ENCODE measurements around the gene HYDIN.
"Not testable (repeated sequence)": the region's sequence is repeated elsewhere in the genome, so short reads cannot be mapped to it uniquely, and the experiment has no call there.

HYDIN gene

DNA sequence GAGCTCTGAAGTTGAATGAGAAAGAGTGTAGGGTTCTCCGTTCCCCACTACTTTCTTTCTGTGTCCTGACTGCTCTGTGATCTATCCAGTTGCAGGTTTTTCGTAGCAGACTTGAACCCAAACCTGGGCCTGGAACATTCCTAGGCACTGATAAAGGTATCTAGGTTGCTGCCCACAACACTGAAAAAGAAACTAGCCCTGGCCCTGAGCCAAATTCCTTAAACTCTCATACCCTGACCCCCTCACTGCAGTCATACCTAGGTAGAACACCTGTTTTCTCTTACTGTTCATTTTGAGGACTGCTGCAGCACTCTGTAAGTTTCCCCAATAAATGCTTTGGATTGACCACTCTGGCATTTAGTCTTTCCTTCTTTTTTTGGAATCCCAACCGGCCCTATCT, 5.4 kb downstream of the HYDIN start:
- no peak for DNase-seq (ENCODE audit: low read depth in 2 of 2)

DNA sequence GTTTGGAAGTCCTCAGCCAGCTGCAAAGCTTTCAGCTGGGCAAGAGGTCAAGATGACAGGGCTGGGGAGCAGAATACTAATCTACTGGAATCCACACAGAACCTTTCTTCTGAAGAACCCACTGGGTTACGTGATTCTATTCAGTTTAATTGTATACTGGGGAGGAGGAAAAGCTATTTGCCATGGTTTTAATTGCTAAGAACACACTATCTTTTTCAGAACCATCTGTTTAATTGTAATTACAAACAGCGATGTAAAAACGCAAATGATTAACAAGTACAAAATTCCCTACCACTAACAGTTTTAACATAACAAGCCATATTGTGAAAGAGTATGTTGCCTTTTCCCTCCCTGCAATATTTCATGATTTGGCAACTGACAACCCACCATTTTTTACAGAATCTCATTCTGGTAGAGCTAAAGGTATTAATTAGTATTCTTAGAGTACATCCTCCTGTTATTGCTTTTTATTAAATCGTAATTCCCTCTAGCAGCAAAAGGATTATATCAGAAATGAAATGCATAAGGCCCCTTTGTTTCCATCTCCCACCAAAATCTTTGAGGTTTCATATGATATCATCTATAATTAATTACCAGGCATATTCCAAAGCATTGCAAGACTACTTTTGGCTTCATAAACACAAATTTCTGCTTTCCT, 12.1 kb downstream of the HYDIN start:
- no peak for DNase-seq (ENCODE audit: low read depth in 2 of 2)

DNA sequence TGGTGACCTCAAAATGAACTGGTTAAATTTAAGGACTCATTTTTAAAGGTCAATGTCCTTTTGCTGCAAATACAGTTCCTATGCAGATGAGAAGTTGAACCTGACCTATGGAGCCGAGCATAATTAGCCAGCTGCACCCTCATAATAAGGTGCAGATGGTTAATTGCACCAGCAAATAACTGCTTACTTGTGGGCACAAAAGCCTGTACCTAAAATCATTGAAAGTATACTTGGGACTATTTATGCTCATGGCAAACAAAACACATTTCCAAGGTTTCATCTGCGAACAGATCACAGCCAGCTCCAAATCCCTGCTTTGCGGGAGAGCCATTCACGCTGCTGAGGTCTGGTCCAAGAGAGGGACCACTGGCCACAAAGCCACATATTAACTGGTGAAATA, 13.0 kb downstream of the HYDIN start:
- DNase-seq (ENCODE audit: low read depth in 2 of 2) = no peak

DNA sequence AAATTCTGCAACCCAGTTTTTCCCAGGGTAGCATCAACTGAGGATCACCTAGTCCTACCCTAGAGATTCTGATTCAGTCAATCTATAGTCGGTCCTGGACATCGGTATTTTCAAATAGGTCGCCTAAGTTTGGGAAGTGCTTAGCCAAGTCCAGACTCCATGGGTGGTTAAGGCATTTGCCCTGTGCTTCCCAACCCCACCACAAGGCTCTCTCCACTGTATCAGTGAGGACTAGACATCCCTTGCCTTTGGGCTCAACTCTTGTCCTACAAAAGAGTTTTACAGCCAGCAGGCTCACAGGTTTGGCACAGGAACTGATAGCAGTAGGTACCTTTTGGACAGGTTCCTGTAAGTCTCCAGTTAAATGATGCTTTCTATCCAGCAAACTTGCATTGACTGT, 13.8 kb downstream of the HYDIN start:
- DNase-seq (ENCODE audit: low read depth in 2 of 2) = no peak

DNA sequence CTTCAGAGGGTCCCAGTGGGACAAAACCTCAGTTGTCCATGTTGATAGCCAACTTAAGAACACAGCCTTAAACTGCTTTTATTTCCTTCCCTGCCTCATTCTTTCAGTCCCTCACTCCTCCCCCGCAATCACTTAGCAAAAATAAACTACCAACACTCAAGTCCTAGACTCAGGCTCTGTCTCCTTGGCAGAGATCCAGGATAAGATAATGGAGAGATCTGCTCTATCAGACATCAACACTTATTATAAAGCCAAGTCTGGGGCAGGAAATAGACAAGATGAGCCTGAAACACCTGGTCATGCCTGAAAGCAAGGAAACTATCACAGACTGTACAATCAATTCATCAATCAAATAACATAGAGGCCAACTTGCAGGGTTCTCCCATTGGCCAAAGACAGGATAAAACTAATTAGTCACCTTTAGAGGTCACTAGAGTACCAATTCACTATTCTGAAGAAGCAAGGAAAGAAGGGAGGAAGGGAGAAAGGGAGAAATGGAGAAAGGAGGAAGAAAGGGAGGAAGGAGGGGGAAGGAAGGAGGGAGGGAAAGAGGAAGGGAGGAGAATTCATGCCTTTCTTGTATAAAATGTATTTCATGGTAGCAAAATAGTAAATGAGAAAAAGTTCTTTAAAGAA, 15.7 kb downstream of the HYDIN start:
- DNase-seq (ENCODE audit: low read depth in 2 of 2) = no peak

DNA sequence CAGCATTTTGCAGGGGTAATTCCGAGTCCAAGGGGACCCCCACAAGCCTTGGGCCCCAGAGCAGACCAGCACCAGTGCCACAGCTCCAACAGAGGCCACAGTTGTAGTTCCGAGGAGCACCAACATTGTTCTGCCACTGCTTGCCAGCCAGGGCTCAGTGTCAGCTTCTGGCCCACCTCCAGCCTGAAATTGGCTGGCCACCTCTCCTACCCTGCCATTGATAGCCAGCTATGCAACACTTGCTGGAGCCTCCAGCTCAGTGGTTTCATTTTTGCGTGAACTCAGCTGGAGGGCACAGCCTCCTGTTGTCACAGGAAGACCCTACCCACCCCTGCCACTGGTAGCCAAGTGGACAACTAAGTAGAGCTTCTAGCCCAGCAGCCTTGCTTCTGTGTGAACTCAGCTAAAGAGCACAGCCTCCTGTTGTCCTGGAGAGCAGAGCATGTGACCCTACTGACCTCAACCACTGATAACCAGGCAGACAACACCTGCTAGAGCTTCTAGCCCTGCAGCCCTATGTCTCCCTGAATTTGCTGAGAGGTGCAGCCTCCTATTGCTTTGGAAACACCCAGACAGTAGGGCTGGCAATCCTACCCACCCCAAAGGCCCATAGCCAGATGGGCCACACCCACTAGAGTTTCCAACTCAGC, 24.9 kb downstream of the HYDIN start:
- DNase-seq (ENCODE audit: low read depth in 2 of 2) = no peak

DNA sequence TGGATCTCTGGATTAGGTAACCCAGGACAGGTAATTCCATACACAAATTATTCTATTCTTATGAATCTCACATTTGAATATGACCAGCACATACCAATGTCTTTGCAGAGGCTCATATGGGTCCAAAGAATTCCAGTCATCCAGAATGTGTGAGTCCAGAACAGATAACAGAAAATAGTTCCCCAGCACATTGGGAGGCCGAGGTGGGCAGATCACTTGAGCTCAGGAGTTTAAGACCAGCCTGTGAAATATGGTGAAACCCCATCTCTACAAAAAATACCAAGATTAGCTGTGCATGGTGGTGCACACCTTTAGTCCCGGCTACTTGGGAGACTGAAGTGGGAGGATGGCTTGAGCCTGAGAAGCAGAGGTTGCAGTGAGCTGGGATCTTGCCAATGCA, 26.9 kb downstream of the HYDIN start:
- DNase-seq (ENCODE audit: low read depth in 2 of 2) = no peak

DNA sequence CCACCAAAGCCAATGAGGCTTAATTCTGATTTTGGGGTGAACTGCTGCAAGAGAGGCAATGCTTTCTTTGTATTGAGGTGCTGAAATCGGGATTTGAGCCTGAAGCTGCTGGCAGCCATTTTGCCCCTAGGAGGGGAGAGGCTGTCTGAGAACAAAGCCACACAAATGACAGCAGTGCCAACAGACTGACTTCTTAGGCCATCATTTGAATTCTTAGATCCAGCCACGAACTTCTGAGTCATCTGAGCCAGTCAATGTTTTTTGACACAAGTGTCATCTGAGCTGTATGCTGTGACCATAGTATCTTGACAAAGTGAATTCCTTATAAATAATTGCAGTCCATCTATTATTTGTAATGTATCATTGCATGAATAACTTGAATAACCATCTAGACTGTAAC, 29.0 kb downstream of the HYDIN start:
- no peak for DNase-seq (ENCODE audit: low read depth in 2 of 2)

DNA sequence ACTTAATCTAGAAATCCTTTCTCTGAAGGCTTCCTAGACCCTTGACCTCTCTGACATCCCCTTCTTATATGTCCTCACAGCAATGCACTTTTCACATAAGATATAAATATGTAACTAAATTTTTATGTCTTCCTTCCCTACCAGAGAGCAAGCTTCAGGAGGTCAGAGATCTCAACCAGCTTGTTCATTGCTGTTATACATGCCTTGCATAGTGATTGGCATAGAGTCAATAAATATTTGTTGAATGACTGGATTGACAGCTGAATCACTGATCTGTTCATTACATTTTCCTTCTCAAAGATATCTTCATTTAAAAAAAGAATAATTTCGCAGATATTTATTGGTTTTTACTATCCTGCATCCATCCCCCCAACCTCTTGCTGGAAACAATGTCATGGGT, 29.5 kb downstream of the HYDIN start:
- no peak for DNase-seq (ENCODE audit: low read depth in 2 of 2)

DNA sequence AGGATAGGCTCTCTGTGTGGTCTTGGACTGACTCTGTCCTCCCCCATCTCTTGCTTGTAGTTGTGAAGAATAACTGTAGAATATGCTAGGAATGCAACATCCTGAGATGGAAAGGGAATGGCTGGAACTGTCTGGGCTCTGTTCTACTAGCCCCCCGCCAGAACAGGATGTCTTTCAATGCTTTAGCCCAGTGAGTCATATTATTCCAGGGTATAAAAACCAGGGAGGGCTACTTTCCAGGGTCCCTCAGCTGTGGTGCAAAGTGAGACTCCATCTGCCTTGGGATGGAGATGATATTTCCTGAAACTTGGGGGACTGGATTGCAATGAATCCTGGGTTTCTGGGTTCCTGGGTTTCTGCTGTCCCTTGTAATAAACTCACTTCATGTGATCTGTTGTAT, 32.1 kb downstream of the HYDIN start:
- DNase-seq (ENCODE audit: low read depth in 2 of 2) = no peak

DNA sequence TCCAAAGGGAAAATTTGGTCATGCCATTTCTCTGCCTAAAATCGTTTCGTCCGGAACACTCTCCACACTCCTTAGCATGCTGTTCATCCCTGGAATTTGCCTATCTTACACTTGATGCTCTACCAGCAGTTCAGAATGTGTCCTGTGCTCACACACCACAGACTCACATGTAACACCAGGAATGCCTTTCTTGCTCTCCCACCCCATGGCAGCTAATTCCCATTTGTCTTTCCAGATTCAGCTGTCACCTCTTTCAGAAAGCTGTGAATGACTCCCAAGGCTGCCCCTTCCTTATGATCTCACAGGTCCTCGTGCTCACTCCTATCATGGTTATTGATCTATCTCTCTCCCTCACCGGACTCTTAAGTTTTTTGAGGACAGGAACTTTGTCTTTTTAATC, 38.1 kb downstream of the HYDIN start:
- DNase-seq (ENCODE audit: low read depth in 2 of 2) = no peak

DNA sequence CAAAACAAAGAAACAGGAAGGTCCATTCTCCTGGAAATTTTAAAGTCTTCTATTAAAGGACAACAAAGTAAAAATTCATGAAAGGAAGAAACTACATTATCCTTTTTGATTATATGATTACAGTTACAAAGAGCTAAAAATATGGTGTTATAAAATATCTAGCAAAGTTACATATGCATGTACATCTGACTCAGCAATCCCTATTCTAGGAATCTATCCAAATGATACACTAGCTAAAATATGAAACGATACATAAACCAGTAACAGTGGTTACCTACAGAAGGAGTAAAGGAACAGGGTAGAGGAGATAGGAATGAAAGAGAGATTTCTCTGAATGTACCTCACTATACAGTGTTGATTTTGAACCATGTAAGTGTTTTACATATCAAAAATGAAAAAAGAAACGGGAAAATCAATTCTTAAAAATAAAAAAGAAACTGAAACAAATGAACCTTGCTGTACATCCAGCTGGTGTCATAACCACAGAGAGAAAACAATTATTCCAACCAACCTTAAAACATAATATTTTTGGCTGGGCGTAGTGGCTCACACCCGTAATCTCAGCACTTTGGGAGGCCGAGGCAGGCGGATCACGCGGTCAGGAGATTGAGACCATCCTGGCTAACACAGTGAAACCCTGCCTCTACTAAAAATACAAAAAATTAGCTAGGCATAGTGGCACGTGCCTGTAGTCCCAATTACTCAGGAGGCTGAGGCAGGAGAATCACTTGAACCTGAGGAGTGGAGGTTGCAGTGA, 41.4 kb downstream of the HYDIN start:
- DNase-seq (ENCODE audit: low read depth in 2 of 2) = no peak

DNA sequence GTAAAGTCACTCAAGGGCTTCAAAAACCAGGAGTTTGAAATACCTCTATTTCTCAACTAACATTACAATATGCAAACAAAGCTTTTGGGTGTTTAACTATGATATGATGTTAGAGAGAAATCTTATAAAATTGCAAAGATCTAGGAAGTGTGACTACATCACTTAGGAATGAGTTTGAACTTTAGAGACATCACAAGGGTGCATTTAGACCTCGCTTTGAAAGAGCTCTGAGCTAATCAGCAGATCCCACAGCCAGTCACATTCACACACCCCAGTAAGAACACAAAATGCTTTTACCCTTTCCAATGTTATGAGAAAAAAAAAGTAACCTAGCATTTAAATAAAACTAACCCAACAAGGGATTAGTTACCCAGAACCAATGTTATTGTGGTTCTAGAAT, 45.2 kb downstream of the HYDIN start:
- no peak for DNase-seq (ENCODE audit: low read depth in 2 of 2)

DNA sequence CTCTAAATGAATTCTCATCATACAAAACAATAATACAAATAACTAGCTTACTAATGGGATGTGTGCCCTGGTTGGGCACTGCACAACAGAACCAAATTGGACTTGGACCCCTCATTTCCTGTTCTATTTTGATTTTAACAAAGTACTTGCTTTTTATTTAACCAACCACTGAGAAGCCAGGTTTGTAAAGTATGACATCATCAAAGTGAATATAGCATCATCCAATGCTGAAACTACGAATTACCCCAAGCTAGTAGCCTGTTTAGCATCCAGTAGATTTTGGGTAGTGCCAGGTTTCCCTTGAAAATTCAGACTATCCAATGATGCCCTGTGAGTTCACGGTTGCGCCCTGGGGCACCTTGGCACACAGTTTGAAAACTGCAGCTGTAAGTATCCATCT, 51.0 kb downstream of the HYDIN start:
- DNase-seq (ENCODE audit: low read depth in 2 of 2) = no peak

DNA sequence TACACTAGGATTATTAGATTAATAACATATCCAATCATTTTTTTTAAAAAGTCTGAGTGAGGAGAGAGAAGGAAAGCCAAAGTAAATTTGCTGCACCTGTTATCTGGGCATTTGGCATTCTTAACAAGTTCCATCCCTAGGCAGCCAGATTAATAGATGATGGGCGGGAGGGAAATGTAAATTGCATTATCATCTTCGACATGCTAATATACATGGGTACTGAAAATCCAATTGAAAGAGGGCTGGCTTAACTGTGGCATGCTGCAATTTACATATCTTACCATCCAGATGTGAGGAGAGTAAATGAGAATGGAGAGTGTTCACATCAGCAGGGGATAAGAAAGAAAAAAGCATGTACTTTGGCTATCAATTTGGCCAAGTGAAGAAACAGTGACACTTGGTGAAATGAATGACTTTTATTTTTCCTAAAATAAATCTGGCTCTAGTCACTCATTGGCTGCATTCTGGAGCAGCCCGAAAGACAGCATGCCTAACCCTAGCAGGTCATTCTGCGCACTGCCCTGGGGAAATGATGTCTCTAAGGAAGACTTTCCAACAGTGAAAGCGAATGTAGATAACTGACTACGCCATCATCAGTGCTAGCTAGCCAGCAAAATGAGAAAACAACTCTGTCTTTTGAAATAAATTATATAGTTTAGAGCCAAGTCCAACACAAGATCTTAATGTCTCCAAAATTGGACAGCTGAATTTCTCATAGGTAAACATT, 57.9 kb downstream of the HYDIN start:
- no peak for DNase-seq (ENCODE audit: low read depth in 2 of 2)

DNA sequence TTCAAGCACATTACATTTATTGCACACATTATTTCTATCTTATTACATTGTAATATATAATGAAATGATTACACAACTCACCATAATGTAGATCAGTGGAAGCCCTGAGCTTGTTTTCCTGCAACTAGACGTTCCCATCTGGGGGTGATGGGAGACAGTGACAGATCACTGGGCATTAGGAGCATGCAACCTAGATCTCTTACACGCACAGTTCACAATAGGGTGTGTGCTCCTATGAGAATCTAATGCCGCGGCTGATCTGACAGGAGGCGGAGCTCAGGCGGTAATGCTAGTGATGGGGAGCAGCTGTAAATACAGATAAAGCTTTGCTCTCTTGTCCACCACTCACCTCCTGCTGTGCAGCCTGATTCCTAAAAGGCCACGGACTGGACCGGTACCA, 69.5 kb downstream of the HYDIN start:
- DNase-seq (ENCODE audit: low read depth in 2 of 2) = not testable (repeated sequence)

DNA sequence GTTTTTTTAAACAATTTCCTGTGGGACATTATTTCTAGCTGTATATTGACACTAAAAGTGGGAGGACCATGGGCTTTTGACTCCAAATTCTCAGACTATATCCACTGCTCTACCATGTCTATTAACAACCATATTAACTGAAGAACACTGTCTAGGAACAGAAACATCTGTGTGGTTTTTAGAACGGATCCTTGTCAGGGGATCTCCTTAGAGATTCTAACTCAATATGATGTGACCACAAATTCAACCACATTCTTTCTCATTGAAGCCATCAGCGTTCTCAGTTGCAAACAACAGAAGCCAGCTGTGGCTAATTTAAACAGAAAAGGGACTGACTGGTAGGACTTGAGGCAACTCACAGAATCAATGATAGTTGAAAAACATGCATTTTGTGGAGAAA, 73.2 kb downstream of the HYDIN start:
- not testable (repeated sequence) for DNase-seq (ENCODE audit: low read depth in 2 of 2)

DNA sequence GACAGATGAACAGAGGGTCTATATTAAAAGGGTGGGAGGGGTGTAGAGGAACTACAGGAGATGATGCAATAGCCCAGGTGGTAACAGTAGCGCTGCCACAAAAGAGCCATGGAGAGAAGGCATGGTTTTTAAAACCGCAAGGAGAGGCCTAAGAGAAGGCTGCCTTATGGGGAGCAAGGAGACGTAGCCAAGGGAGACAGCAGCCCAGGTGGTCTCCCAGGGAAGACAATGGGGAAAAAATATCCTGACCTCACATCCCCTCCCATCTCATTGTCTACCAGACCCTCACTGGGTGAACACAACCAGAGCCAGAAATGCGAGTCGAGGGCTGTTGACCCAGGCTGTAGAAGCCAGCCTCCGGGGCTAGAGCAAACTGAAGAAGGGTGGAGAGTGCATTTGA, 77.2 kb downstream of the HYDIN start:
- DNase-seq (ENCODE audit: low read depth in 2 of 2) = not testable (repeated sequence)

DNA sequence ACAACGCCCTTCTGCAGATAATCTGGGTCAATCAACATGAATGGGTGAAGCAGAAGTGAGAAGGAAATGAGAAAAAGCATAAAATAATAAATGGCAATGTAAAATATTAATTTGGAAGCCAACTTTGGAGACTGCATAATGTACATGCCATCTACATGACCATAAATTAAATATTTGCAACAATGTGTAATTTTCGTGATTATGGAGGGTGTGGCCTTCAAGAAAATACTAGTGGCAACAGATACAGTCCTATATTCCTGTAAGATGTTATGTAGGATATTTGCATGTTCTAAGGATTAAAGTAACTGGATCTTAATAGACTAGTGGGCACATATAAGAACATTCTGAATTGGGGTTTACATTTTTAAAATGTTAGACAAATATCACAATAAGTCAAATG, 78.9 kb downstream of the HYDIN start:
- DNase-seq (ENCODE audit: low read depth in 2 of 2) = not testable (repeated sequence)

DNA sequence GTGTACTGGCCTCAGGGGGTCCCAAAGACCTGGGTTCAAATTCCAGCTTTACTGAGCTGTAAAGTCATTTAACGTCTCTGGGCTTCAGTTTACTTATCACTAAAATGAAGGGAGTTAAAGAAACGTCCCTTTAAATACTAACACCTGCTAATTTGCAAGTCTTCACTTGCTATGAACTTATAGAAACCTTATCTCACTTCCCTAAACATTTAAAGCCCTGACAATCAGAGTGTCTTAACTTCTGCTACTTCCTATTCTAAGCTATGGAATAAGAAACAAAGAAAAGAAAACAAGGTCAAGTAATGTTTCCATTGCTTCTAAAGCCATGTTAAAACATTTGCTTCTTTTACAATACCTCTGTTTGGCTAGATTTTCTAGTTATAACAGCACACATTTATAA, 87.3 kb downstream of the HYDIN start:
- not testable (repeated sequence) for DNase-seq (ENCODE audit: low read depth in 2 of 2)

DNA sequence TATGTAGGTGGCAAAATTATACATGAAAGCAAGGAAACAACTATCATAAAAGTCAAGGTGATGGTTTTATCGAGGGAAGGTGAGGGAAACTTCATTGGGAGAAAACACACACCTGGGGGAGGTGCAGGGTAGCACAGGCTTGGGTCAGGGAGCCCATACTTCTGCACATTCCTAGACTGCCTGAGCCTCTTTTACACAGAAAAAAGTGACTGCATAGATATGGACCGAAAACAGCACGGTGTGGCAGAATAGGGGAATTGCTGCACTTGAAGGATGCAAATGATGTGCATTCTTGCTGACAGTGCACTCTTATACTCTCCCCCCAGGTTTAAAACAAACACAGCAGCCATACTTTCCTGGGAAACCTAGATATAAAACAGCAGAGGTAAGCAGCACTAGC, 120.0 kb downstream of the HYDIN start:
- DNase-seq (ENCODE audit: low read depth in 2 of 2) = not testable (repeated sequence)

DNA sequence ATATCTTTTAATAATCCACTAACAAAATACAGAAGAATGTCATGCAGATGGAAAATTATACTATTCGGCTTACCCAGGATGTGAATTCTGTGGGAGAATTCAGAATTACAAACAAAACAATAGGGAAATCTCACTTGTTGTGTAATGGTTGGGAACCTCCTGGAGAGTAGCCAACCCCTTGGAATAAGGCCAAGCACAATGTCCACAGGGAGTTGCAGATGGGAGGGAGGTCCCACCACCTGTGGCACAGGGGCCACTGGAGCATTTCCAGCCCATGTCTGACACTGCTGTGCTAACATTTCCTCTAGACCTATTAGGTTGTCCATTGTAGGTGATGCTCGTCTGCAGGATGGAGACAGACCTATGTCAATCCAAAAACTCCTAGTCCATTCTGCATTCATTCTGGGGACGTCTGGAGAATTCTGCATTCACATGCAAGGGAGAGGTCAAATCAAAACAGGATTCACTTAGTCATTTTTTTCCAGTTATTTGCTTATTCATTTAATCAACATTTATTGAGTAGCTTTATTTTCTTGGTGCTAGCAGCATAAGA, 120.8 kb downstream of the HYDIN start:
- not testable (repeated sequence) for DNase-seq (ENCODE audit: low read depth in 2 of 2)

Data from stimulated activated CD8-positive, alpha-beta memory T cell treated with anti-CD3 and anti-CD28 coated beads, Interleukin-2, amount 100 ng/mL, for 48 hours (primary cell).